Osteoblast (primary cell): ENCODE measurements around the gene KLK14. TPM values are rescaled to one million over a fixed set of nuclear protein-coding genes. Genes with fewer than 3 reads are reported as not detected.

ENCODE experiments used
- DNase-seq: peaks from one replicate; pipeline ENCODE4 v3.0.0; 2011; ENCODE audit warnings: low spot score, mixed read lengths; ENCODE audit not compliant: insufficient read length; ENCODE audit errors: missing footprints
- H2AFZ ChIP-seq: 2 replicates; pipeline ENCODE4 v1.6.0; 2011; ENCODE audit warnings: mild to moderate bottlenecking, low read length
- H3K27ac ChIP-seq: 2 replicates; pipeline ENCODE4 v1.5.1; 2011; ENCODE audit warnings: mild to moderate bottlenecking, low read depth, low read length, moderate library complexity
- H3K27me3 ChIP-seq: 2 replicates; pipeline ENCODE4 v1.6.0; 2012; ENCODE audit warnings: mild to moderate bottlenecking, control low read depth, inconsistent platforms, low read length, moderate library complexity; ENCODE audit not compliant: insufficient read depth
- H3K36me3 ChIP-seq: 2 replicates; pipeline ENCODE4 v1.5.1; 2011; ENCODE audit warnings: mild to moderate bottlenecking, low read length, control low read depth, moderate library complexity; ENCODE audit not compliant: insufficient read depth
- H3K4me1 ChIP-seq: 2 replicates; pipeline ENCODE4 v1.5.1; 2011; ENCODE audit warnings: mild to moderate bottlenecking, low read length, control low read depth, moderate library complexity; ENCODE audit not compliant: insufficient read depth
- H3K4me2 ChIP-seq: 2 replicates; pipeline ENCODE4 v1.6.0; 2011; ENCODE audit warnings: mild to moderate bottlenecking, low read length; ENCODE audit not compliant: insufficient read depth
- H3K4me3 ChIP-seq: fragments of 200-600 bp; sonication (generic); 3 replicates; pipeline ENCODE4 v1.5.1; 2012; ENCODE audit warnings: mild to moderate bottlenecking, low read length, inconsistent platforms; ENCODE audit not compliant: insufficient read depth
- H3K79me2 ChIP-seq: 2 replicates; pipeline ENCODE4 v1.6.0; 2012; ENCODE audit warnings: mild to moderate bottlenecking, low read length, control low read depth, inconsistent platforms; ENCODE audit not compliant: insufficient read depth
- H3K9me3 ChIP-seq: 2 replicates; pipeline ENCODE4 v1.5.1; 2011; ENCODE audit warnings: low read depth, low read length, control low read depth
- H4K20me1 ChIP-seq: 2 replicates; pipeline ENCODE4 v1.6.0; 2012; ENCODE audit warnings: mild to moderate bottlenecking, low read length, control low read depth; ENCODE audit not compliant: insufficient read depth
- CTCF ChIP-seq: IDR thresholded peaks from 2 replicates; pipeline ENCODE4 v1.5.1; 2011; ENCODE audit warnings: mild to moderate bottlenecking, low read depth, low read length, moderate library complexity; ENCODE audit errors: extremely low read depth
- total RNA-seq: library from RNA; depleted of rRNA; stranded (reverse); fragments of >200 nt; gene quantifications from 2 replicates; pipeline ENCODE4 v1.2.3, GENCODE V29; 2012

Gene KLK14
- total RNA-seq = not detected in 2 replicates

- no peaks in the 10 kb centered on the region for H3K4me1 ChIP-seq
- H4K20me1 ChIP-seq = no peaks in the 10 kb centered on the region
- H2AFZ ChIP-seq = no peak within 1 kb of the TSS
- H3K36me3 ChIP-seq = no peaks in the 10 kb centered on the region
- no peak for TF ChIP-seq CTCF
- H3K4me2 ChIP-seq = no peak within 1 kb of the TSS
- no peaks in the 10 kb centered on the region for H3K27me3 ChIP-seq
- no peaks in the 10 kb centered on the region for H3K9me3 ChIP-seq
- peak; percentile 43 for DNase-seq
- H3K4me3 ChIP-seq = no peak within 1 kb of the TSS
- H3K27ac ChIP-seq = no peak within 1 kb of the TSS
- H3K79me2 ChIP-seq = no peaks in the 10 kb centered on the region
These were observed at the start of gene KLK14 for GRCh38 chr19:51082611-51083010. TSS of gene KLK14 (minus strand) at chr19:51082887. CDS start at chr19:51082614, 273 bp downstream.

- H3K27ac ChIP-seq = no peak overlapping the region
- no peaks in the 10 kb centered on the region for H3K36me3 ChIP-seq
- H3K79me2 ChIP-seq = no peaks in the 10 kb centered on the region
- DNase-seq = no peak
- H3K4me3 ChIP-seq = no peak overlapping the region
- peak overlapping the region; percentile 42 for H2AFZ ChIP-seq
- H3K4me2 ChIP-seq = peak overlapping the region; percentile 27
- no peaks in the 10 kb centered on the region for H4K20me1 ChIP-seq
- H3K4me1 ChIP-seq = peaks cover 10% of the 10 kb centered on the region
- peaks cover 2% of the 10 kb centered on the region for H3K27me3 ChIP-seq
- H3K9me3 ChIP-seq = no peaks in the 10 kb centered on the region
- TF ChIP-seq CTCF = no peak
These were observed 49.3 kb upstream of the KLK14 start for GRCh38 chr19:51131780-51132680.

- Histone ChIP-seq H2AFZ (no peak overlapping the region), H3K27ac (no peak overlapping the region), H4K20me1 (no peaks in the 10 kb centered on the region), H3K4me3 (no peak overlapping the region), H3K9me3 (no peaks in the 10 kb centered on the region), H3K27me3 (peaks cover 4% of the 10 kb centered on the region), H3K4me2 (no peak overlapping the region), H3K36me3 (no peaks in the 10 kb centered on the region), H3K79me2 (no peaks in the 10 kb centered on the region), H3K4me1 (peaks cover 8% of the 10 kb centered on the region)
- no peak for TF ChIP-seq CTCF
- no peak for DNase-seq
These were observed 47.0 kb upstream of the KLK14 start for GRCh38 chr19:51129716-51130115.

DNA sequence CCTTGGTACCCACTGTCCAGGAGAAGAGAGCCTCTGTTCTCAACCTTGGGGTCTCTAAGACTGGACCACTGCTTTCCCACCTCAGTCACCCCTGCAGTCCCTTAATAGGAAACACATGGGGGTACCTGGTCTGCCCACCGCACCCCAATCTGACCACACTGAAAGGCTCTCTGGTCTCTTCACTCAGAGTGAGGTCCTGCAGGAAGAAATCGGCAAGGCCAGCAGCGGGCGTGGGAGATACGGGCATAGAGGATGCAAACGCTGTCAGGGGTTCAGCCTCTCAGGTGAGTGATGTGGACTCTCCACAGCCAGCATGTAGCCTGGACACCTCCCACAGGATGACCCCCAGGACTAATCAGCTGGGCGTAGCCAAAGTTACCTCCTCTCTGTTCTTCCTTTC is 45.5 kb upstream of the KLK14 start:
- H3K27ac ChIP-seq = no peak overlapping the region
- H3K4me2 ChIP-seq = no peak overlapping the region
- no peaks in the 10 kb centered on the region for H4K20me1 ChIP-seq
- H3K36me3 ChIP-seq = no peaks in the 10 kb centered on the region
- no peak overlapping the region for H2AFZ ChIP-seq
- H3K79me2 ChIP-seq = no peaks in the 10 kb centered on the region
- peaks cover 8% of the 10 kb centered on the region for H3K4me1 ChIP-seq
- H3K4me3 ChIP-seq = no peak overlapping the region
- TF ChIP-seq CTCF = no peak
- peaks cover 4% of the 10 kb centered on the region for H3K27me3 ChIP-seq
- DNase-seq = no peak
- H3K9me3 ChIP-seq = no peaks in the 10 kb centered on the region
